HG02852 (cell line): ENCODE data around the gene TMBIM6.

Source experiments
- ATAC-seq: cut with Tn5 transposase; IDR thresholded peaks from one replicate; pipeline ENCODE4 v1.9.1; 2021; ENCODE audit warnings: mild to moderate bottlenecking, moderate library complexity; ENCODE audit not compliant: unreplicated experiment

TMBIM6 gene

DNA sequence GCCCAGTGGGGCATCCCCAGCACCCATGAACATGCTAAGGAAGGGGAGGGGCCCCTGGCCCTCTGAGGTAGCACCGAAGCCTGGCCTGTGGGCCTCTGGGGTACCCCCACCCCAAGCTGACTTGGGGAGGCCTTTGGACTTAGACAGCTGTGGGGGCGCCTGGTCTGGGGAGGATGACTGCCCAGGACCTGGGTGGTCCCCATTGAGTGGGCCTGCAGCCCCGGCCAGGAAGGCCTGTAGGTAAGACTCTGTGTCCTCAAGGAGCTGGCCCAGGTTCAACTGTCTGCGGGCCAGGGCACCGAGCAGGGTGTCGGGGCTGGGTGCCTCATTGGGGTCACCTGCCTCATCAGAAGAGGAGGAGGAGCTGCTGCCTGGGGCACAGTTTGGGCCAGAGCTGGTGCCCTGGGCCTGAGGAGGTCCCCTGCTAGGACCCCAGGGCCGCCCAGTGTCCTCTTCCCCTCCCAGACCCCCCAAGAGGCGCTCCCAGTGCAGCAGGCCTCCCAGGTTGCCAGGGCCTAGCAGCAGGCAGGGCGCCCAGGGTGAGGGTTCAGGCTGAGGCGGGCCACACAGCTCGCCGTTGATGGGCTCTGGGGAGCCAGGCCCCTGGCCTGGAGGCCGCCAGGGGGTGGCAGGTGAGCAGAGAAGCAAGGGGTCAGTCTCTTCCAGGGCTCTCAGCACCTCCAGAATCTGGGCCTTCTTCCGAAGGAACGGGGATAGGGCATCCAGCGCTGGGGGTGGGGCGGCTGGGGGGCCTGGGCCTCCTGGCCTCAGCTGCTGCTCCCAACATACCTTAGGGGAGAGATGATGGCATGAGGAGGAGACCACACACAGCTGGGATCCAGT lies 55.5 kb downstream of the TMBIM6 start:
- no peak for ATAC-seq

DNA sequence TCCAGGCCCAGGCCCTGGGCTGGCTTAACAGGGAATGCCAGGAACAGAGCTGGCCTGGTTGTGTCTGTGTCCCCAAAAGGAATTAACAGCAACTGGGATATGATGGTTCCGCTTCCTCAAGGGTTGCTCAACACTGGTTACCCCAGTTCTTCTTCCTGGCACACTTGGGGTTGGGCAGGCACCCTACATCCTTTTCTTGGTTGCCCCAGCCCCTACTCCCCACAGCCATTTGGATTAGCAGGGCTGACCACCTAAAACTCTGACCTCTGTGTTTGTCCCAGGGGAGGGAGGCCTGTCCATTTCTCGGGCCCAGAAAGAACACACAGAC lies 56.1 kb downstream of the TMBIM6 start:
- ATAC-seq: no peak

DNA sequence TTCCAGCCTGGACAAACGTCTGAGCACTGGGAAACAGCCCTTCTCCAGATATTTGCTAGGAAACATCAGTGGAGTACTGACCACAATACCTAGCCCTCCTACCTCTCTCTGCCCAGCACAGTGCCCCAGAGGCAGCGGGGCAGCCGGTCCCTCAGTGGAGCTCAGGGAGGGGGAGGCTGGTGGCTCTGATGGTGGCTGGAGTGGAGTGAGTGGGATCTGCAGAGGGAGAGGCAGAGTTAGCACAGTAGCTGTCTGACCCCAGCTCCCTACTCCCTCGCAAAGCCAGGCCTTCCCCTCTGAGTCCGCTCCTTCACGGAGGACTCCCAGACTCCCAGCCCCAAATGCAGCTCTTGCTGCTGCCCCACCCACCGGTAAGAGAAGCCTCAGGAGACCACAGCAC lies 56.9 kb downstream of the TMBIM6 start:
- ATAC-seq: no peak

DNA sequence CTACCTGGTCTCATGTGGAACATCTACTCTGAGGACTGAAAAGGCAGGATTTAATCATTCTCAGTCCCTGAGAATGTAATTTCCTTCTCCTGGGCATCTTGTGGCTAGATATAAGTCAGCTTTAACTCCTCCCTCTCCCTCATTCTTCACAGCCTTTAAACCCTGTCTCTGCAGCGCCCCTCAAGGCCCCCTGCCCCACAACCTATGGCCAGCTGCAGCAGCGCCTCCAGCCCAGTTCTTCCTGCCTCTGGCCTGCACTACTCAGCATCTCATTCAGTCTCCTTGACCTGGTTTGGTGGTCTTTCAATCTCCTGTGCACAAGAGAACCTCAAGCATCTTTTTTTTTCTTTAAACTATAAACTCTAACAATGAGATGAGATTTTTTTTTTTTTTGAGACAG lies 57.6 kb downstream of the TMBIM6 start:
- no peak for ATAC-seq

DNA sequence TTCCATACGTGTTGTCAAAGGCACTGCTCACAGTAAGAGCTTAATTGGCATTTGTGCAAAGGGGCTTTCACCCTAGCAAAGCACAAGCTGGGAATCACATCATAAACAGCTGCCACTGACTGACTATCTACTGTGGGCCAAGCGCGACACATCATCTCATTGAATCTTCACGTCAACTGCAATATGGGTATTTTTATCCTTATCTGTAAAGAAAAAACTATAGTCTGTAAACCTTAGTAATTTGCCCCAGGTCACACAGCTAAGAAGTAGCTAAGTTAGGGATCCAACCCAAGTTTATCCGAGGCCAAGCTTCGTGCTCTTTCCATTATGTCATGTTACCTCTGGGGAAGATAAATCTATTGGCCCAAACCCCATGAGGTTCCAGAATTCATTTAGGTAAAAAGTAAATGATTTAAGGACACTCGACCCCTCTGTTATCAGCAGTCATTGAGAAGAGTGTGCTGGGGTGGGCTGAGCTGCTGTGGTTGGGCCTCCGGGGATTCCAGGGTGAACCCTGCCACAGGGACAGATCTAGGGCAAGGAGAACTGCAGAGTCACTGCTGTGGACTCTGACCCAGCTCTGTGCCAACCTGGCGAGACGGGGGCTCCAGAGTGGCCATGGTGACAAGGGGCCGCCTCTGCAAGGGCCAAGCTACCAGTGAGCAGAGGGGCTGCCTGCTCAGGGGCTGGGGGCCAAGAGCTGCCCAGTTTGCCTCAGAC lies 59.2 kb downstream of the TMBIM6 start:
- ATAC-seq: no peak

DNA sequence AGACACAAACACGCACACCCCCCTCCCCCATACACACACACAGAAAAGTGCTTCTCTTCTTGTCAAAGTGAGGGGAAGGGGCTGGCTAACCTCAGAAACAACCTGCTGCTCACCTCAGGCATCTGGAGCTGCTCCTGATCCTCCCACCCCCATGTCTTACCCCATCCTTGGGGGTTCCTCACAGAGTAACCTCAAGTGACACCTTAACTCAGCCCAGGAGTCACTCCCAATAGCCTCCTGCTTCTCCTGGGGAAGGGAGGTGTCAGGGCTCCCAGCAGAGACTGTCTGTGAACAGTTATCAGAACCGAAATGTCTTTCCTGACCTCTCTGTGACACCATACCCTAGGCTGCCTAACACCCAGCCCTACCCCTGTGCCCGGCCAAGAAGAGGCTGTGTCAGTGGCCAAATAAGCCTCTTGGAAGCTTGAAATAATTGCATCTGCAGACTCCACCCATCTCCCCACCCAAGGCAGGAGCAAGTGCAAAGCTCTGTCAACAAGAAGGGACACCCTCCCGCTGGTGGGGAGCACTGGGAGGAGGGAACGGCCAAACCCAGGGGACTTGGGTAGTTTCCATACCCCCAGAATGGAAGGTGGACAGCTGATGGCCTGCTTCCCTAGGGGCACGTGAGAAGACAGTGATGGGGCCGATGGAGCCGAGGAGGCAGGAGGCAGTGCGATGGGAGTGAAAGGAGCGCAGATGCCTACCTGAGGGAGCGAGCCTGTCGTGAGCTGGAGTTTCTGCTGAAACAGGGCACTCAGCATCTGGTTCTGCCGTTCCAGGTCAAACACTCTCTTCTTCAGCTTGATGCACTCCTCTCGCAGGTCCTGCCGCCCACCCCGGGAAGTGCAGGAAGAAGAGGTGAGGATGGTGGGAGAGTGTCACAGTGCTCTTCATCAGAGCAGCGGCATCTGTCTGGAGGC lies 60.0 kb downstream of the TMBIM6 start:
- no peak for ATAC-seq

DNA sequence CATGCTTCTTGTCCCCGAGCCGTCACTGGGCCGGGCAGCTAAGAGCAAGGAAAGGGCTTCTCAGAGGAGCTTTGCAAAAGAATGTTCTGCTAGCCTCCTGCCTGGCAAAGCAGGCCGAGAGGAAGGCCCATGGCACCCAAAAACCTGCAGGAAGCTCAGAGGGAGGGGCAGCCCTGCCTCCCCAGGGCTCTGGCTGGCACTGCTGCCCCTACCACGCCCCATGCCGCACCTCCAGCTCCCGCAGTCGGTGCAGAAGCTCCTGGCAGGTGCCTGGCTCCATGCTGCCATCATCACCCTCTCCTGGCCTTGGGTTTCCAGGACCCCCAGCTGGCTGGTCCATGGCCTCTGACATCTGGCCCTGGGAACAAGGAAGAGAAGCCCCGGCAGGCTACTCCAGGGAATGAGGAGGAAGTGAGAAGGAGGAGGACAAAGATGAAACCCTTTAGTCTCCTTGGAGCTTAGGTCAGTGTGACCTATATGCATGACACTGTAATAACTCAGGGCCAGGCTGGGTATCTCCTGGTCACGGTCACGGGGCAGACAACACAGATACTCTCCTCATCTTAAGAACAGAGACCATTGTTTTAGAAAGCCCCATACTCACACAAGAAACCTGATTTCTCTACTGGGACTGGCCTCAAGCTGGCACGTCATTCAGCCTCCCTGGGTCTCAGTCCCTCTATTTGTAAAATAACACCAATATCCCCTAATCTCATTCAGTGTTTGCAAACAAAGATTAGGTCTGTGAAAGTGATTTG lies 62.5 kb downstream of the TMBIM6 start:
- no peak for ATAC-seq

DNA sequence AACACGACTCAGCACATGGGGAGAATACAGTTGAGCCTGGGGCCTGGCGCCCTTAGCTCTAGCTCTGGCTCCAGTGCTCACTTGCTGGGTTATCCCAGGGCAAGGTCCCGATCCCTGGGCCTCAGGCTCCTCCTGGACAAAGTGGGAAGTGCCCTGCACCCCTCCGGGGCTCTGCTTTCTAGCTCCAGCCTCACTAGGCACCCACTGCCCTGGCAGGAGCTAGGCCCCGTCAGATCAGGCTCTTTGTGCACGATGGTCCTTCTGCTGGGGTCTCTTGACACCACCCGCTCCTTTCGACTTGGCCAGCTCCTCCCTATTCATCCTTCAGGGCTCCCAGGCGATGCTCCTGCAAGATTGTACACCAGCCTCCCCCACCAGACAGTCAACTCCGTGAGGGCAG lies 63.5 kb downstream of the TMBIM6 start:
- ATAC-seq: no peak

DNA sequence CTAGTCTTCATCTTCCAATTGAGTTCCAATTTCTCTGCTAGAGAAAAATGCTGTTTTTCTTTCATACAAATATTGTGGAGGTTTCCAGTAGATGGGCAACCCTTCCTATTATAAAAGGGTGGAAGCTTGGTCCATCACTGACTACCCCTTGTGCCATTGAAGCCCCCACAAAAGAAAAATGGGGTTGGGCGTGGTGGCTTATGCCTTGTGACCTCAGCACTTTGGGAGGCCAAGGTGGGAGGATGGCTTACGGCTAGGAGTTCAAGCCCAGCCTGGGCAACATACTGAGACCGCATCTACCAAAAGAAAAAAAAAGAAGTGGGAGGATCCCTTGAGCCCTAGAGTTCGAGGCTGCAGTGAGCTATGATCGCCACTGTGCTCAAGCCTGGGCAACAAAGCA lies 64.1 kb downstream of the TMBIM6 start:
- ATAC-seq: no peak

DNA sequence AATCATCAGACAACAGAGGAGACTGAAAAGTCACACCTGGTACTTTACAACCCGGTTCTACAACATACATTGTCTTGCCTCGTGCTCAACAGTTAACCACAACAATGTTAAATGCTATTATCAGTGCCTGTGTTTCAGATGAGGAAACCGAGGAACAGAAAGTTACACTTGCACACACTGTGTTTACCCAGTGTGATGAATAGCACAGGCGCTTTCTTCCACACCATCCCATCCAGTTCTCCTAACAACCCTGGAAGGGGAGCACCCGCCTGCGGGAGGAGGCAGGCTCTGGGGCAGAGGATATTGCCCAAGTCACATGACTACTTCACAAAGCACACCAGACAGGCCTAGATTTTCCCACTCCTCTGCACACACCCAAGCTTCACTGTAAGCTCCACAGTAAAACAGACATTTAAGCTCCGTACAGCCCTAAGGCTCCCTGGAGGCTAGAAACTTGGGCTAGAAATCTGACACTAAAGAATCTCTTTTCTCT lies 65.0 kb downstream of the TMBIM6 start:
- no peak for ATAC-seq

DNA sequence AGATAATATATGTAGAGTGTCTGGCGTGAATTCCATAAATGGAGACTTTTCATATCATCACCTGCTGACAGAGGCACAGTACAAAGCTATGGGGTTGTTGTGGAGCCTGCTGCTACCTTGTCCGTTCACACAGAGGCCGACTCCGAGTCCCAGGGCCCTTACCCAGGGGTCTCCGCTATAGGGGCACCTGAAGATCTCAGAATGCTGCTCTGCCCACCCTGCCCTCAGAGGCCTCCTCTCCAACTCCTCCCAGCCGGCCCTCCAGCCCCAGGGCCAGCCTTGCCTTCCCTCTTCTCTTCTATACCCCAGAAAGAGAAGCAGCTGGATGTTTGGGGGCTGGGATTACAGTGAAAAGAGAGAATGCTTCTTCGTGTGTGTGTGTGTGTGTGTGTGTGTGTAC lies 65.5 kb downstream of the TMBIM6 start:
- no peak for ATAC-seq

DNA sequence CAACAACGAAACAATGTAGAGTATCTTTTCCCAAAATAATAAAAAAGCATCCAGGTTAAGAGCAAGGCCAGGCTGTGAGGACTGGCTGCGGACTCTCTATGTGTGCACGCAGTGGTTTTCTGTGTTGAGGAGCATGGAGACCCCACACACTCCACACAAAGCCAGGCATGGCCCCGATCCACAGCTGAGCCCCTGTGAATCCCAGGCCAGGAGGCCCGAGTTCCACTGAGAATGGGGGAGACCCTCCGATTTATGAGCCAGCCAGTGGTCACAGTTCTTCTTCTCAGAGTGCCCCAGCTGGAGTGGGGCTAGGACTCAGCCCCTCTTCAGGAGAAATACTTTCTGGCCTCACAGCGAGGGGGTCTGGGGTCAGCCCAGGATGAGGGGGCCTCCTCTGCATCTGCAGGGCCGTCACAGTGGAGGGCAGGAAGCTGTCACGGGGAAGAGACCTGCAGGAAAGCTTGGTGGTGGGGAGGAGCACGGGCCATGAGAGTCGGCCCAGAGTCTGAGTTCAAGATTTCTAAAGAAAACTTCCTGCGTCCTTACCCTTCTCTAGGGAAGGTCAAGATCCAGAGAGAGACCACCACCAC lies 66.7 kb downstream of the TMBIM6 start:
- ATAC-seq: no peak

DNA sequence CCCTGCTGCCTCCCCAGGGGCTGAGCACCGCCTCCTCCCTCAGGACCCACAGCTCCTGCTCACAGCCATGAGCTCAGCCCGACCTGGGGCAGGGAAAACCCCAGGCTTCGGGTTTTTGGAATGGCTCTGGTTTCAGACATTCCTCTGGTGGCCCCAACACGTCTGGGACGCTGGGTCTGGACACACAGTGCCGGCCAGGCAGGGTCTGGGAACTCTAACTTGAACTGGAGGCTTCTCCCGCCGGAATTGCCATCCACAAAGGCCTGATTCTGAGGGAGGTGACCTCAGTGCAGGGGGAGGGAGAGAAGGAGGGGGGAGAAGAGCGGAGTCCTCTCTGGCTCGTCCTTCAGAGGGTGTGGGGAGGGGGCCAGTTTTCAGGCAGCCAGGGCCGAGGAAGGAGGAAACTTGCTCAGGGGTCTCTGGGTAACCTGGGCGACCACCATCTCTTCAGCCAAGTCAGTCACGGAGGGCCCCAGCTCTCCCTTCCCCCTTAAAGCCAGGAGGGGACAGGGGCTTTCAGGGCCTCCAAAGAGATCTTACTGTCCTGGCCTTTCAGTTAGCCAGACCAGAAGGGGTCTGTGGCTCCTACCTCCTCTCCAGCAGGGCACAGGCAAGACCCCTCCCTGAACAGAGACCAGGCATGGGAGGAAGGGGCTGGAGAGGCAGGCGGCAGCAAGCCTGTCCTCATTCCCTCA lies 67.5 kb downstream of the TMBIM6 start:
- ATAC-seq: no peak

DNA sequence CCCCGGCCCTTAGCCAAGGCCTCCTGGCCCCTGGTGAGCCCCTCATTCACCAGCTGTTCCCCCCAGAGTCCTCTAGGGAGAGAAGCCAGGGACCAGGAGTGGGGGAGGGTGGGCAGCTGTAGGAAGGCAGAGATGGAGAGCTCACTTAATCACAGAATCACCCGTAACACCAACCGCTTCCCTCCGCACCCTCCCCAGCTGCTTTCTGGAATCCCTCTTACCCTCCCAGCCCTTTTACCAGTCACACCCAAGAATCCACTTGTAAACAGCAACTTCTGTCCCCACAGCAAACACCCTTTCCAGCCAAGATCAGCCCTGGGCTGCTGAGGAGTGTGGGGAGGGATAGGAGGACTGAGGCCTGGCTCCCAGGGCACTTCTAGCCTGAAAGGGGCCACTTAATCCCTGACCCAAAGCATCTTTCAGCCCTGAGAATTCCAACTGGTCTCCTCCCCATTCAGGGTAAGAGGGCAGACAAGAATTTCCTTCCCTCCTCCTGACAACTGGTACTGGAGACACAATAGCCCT lies 68.1 kb downstream of the TMBIM6 start:
- ATAC-seq: no peak

DNA sequence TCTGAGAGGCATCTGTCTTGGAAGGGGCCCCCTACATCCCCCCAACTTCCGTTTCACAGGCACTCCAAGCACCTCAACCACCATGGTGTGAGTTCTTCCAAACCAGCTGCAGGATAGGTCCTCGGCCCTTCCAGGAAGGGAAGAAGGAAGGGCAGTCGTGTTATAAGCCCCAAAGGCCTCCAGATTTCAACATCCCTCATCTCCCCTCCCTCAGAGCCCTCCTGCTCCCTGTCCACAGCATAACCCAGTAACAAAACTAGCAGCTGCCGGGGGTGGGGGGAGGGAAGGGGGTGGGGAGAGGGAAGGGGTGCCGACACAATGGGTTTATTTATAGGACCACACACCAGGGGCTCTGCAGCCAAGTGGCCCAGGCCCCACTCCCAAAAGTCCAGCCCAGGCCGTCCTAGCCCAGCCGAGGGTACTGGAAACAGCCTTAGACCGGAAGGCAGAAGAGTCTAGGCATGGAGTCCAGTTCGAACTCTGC lies 68.6 kb downstream of the TMBIM6 start:
- ATAC-seq: no peak

DNA sequence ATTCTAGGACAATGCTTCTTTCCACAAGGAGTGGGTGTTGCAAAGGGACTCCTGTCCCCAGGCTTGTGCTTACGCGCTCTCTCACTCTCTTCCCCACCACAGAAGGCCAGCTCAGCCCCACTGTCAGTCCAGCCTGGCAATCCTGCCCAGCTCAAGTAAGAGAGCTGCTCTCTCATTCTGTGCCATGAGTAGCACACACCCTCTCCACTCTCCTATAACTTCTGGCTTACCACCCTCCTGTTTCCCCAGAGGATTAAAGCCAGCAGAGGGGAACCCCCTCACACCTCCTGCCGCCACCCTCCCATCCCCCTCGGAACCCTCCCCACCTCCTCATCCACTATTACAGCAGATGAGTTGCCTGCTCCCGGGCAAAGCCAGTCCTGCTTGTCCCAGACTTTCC lies 69.8 kb downstream of the TMBIM6 start:
- ATAC-seq: no peak

DNA sequence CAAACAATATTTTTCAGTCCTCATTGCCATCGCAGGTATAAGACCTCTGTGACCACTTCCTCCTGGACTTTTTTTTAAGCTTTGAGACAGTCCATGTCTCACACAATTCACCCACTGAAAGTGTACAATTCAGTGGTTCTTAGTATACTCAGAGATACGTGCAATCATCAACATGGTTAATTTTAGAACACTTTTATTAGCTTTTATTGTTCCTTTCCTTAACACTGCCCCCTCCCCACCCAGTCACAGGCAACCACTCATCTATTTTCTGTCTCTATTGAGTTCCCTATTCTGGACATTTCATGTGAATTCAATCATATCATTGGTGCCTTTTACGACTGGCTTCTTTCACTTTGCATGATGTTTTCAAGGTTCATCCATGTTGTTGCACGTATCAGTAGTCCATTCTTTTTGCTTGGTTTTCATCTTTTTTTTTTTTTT lies 70.6 kb downstream of the TMBIM6 start:
- ATAC-seq: no peak

DNA sequence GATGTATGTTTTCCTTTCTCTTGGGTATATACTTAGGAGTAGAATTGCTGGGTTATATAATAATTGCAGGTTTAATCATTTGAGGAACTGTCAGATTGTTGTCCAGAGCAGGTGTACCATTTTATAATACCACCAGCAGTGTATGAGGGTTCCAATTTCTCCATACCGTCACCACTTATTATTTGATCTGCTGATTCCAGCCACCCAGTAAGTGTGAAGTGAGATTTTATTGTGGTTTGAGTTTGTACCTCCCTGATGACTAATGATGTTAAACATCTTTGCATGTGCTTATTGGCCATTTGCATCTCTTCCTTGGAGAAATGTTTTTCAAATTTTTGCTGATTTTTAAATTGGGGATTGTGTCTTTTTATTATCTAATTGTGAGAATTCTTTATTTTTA lies 71.8 kb downstream of the TMBIM6 start:
- ATAC-seq: no peak
